NCI-H146 (cell line): ENCODE results near the gene WDR90.

Experiments used
- DNase-seq: peaks from one replicate; lab custom pipeline; 2025; lab: John Stamatoyannopoulos, UW

The WDR90 gene

DNA sequence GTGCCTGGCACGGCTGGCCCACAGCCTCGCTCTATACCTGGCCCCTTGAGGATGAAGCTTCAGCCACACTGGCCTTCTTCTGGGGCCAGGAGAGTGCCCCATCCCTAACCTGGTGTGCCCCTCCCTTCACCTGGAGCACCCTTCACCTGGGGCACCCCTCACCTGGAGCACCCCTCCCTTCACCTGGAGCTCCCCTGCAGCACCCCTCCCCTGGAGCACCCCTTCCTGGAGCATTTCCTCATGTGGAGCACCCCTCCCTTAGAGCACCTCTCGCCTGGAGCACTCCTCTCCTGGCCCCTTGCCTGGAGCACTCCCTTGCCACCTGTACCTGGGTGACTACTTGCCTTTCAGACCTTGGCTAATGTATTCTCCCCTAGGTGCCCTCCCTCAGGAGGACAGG is 58.9 kb downstream of the WDR90 start:
- DNase-seq, result no peak

GRCh38 chr16:708959-709358 is 59.8 kb downstream of the WDR90 start:
- no peak for DNase-seq

GRCh38 chr16:709566-710499 is 60.7 kb downstream of the WDR90 start:
- peak; percentile 95 for DNase-seq

GRCh38 chr16:710500-711075 is 61.4 kb downstream of the WDR90 start:
- peak; percentile 48 for DNase-seq

GRCh38 chr16:711084-711483 is 61.9 kb downstream of the WDR90 start:
- DNase-seq, result no peak

- DNase-seq, result peak; percentile 76
Observed at GRCh38 chr16:711548-712320, 62.6 kb downstream of the WDR90 start.

- peak; percentile 61 for DNase-seq
Observed at GRCh38 chr16:712740-713250, 63.6 kb downstream of the WDR90 start.

DNA sequence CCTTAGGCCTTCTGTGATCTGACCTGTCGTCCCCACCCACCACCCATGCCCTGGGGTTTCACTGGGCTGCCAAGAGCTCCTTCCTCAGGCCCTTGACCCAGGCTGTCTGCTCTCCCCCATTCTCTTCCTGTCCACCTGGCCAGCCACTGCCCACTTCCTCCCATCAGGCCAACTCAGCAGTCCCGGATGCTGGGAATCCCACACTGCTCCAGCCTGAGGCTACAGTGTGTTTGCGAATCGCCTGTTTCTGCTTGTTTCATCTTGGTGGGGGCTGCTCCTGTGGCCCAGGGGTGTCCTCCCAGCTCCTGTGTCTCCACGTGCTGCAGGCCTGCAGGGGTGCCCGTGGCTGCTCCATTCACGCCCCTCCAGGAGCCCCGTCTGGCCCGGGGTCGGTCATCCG is 64.9 kb downstream of the WDR90 start:
- DNase-seq, result no peak

DNA sequence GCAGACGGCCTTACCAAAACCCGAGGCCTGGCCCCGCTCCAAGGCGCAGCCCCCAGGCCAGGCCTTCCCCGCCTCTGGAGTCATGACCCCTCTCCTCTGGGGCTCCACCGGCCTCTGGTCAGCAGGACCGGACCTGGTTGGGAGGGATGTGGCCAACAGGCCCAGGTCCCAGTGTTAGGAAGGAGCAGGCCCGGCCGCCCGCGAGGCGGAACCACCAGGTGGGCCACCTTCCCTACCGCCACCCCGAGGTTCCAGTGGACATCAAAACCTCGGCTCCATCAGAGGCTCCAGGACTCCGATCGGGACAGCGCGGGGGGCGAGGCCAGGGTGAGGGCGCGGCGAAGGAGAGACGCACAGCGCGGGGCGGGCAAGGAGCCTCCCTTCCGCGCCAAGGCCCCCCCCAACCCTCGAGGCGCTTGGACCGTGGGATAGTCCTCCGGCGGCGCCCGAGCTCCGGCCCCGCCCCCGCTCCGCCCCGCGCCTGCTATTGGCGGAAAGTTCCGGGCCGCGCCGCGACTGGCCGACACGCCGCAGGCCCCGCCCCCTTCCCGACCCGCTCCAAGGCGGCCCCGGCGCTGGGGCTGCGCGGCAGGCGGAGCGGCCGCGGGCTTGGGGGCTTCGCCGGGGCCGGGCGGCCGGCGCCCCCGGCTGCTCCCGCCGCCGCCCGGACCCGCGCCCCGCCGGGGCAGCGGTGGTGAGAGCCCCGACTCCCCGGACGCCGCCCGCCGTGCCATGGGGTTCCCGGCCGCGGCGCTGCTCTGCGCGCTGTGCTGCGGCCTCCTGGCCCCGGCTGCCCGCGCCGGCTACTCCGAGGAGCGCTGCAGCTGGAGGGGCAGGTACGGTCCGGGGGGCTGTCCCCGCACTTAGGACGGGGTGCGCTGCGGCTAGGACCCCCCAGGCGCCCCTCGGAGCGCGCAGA is 65.7 kb downstream of the WDR90 start, which contains the start of gene METRN:
Gene METRN (plus strand): TSS at position 561 of the 919 bp plus-strand sequence. CDS start 172 bp downstream, at position 733.
- DNase-seq, result peak; percentile 87

GRCh38 chr16:715477-716199 is 66.5 kb downstream of the WDR90 start:
- DNase-seq, result peak; percentile 47

- peak; percentile 77 for DNase-seq
Observed at GRCh38 chr16:716200-716568, 67.0 kb downstream of the WDR90 start.

DNA sequence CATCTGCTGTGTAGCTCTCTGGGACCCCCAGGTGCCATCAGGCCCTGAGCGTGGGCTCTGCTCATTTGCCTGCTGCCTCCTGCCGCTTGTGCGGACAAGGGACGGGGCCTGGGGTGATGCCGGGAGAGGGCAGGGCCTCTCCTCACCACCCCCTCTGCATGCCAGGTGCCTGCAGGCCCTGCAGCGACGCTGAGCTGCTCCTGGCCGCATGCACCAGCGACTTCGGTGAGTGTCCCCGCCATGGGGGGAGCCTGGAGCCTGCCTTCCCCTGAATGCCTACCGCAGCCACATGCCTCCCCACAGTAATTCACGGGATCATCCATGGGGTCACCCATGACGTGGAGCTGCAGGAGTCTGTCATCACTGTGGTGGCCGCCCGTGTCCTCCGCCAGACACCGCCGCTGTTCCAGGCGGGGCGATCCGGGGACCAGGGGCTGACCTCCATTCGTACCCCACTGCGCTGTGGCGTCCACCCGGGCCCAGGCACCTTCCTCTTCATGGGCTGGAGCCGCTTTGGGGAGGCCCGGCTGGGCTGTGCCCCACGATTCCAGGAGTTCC is 67.7 kb downstream of the WDR90 start:
- no peak for DNase-seq
